Measurements from ENCODE around the gene SEMA3A.

The SEMA3A gene

GRCh38 chr7:84009782-84010181 lies 184.8 kb downstream of the SEMA3A start:
- Histone ChIP-seq H3K27me3 (ENCODE audit: control insufficient read depth in 2 of 2, insufficient read depth in 2 of 2, low read length in 2 of 2) (no peaks in the 10 kb centered on the region), H3K4me1 (ENCODE audit: control insufficient read depth in 2 of 2, insufficient read depth in 2 of 2, low read length in 2 of 2) (no peaks in the 10 kb centered on the region), H3K27ac (ENCODE audit: low read depth in 2 of 2, low read length in 2 of 2) (no peak overlapping the region), H3K9me3 (ENCODE audit: control insufficient read depth in 2 of 2, low read length in 2 of 2) (no peaks in the 10 kb centered on the region), H3K4me3 (ENCODE audit: low read length in 2 of 2) (no peak overlapping the region), H3K36me3 (ENCODE audit: control insufficient read depth in 2 of 2, insufficient read depth in 2 of 2, low read length in 2 of 2) (no peaks in the 10 kb centered on the region), H3K9ac (ENCODE audit: low read depth in 1 of 2, low read length in 2 of 2) (no peak overlapping the region)

DNA sequence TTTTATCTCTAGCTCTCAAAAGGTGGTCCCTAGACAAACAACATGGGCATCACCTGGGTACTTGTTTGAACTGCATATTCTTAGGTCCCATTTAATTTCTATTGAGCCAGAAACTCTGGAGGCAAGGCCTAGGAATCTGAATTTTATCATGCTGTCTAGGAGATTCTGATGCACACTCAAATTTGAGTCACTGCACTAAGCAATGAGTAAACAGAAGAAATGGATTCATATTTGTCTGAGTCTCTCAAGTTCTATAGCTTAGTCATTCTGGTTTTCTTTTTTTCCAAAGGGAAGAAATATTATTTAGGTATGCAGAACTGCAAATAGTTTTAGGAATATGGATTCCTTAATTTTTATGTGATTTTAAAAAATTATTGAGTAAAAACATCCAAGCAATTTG lies 185.5 kb downstream of the SEMA3A start:
- no peaks in the 10 kb centered on the region for H3K36me3 ChIP-seq (ENCODE audit: control insufficient read depth in 2 of 2, insufficient read depth in 2 of 2, low read length in 2 of 2)
- no peak overlapping the region for H3K4me3 ChIP-seq (ENCODE audit: low read length in 2 of 2)
- no peaks in the 10 kb centered on the region for H3K9me3 ChIP-seq (ENCODE audit: control insufficient read depth in 2 of 2, low read length in 2 of 2)
- H3K27me3 ChIP-seq (ENCODE audit: control insufficient read depth in 2 of 2, insufficient read depth in 2 of 2, low read length in 2 of 2) = no peaks in the 10 kb centered on the region
- no peak overlapping the region for H3K9ac ChIP-seq (ENCODE audit: low read depth in 1 of 2, low read length in 2 of 2)
- H3K4me1 ChIP-seq (ENCODE audit: control insufficient read depth in 2 of 2, insufficient read depth in 2 of 2, low read length in 2 of 2) = no peaks in the 10 kb centered on the region
- H3K27ac ChIP-seq (ENCODE audit: low read depth in 2 of 2, low read length in 2 of 2) = no peak overlapping the region

- Histone ChIP-seq H3K27ac (ENCODE audit: low read depth in 2 of 2, low read length in 2 of 2) (no peak overlapping the region), H3K4me1 (ENCODE audit: control insufficient read depth in 2 of 2, insufficient read depth in 2 of 2, low read length in 2 of 2) (no peaks in the 10 kb centered on the region), H3K36me3 (ENCODE audit: control insufficient read depth in 2 of 2, insufficient read depth in 2 of 2, low read length in 2 of 2) (no peaks in the 10 kb centered on the region), H3K9me3 (ENCODE audit: control insufficient read depth in 2 of 2, low read length in 2 of 2) (no peaks in the 10 kb centered on the region), H3K27me3 (ENCODE audit: control insufficient read depth in 2 of 2, insufficient read depth in 2 of 2, low read length in 2 of 2) (no peaks in the 10 kb centered on the region), H3K4me3 (ENCODE audit: low read length in 2 of 2) (no peak overlapping the region), H3K9ac (ENCODE audit: low read depth in 1 of 2, low read length in 2 of 2) (no peak overlapping the region)
Observed at GRCh38 chr7:84003191-84003590, 191.4 kb downstream of the SEMA3A start.

GRCh38 chr7:84002348-84002747 lies 192.2 kb downstream of the SEMA3A start:
- no peak overlapping the region for H3K27ac ChIP-seq (ENCODE audit: low read depth in 2 of 2, low read length in 2 of 2)
- no peak overlapping the region for H3K9ac ChIP-seq (ENCODE audit: low read depth in 1 of 2, low read length in 2 of 2)
- no peaks in the 10 kb centered on the region for H3K27me3 ChIP-seq (ENCODE audit: control insufficient read depth in 2 of 2, insufficient read depth in 2 of 2, low read length in 2 of 2)
- no peaks in the 10 kb centered on the region for H3K4me1 ChIP-seq (ENCODE audit: control insufficient read depth in 2 of 2, insufficient read depth in 2 of 2, low read length in 2 of 2)
- H3K9me3 ChIP-seq (ENCODE audit: control insufficient read depth in 2 of 2, low read length in 2 of 2) = no peaks in the 10 kb centered on the region
- no peaks in the 10 kb centered on the region for H3K36me3 ChIP-seq (ENCODE audit: control insufficient read depth in 2 of 2, insufficient read depth in 2 of 2, low read length in 2 of 2)
- no peak overlapping the region for H3K4me3 ChIP-seq (ENCODE audit: low read length in 2 of 2)

- H3K9me3 ChIP-seq (ENCODE audit: control insufficient read depth in 2 of 2, low read length in 2 of 2) = no peaks in the 10 kb centered on the region
- no peaks in the 10 kb centered on the region for H3K27me3 ChIP-seq (ENCODE audit: control insufficient read depth in 2 of 2, insufficient read depth in 2 of 2, low read length in 2 of 2)
- H3K27ac ChIP-seq (ENCODE audit: low read depth in 2 of 2, low read length in 2 of 2) = no peak overlapping the region
- no peak overlapping the region for H3K9ac ChIP-seq (ENCODE audit: low read depth in 1 of 2, low read length in 2 of 2)
- H3K4me1 ChIP-seq (ENCODE audit: control insufficient read depth in 2 of 2, insufficient read depth in 2 of 2, low read length in 2 of 2) = no peaks in the 10 kb centered on the region
- H3K4me3 ChIP-seq (ENCODE audit: low read length in 2 of 2) = no peak overlapping the region
- H3K36me3 ChIP-seq (ENCODE audit: control insufficient read depth in 2 of 2, insufficient read depth in 2 of 2, low read length in 2 of 2) = no peaks in the 10 kb centered on the region
Observed at GRCh38 chr7:83996879-83997278, 197.7 kb downstream of the SEMA3A start.

GRCh38 chr7:83987764-83988163 lies 206.8 kb downstream of the SEMA3A start:
- Histone ChIP-seq H3K4me1 (ENCODE audit: control insufficient read depth in 2 of 2, insufficient read depth in 2 of 2, low read length in 2 of 2) (no peaks in the 10 kb centered on the region), H3K36me3 (ENCODE audit: control insufficient read depth in 2 of 2, insufficient read depth in 2 of 2, low read length in 2 of 2) (no peaks in the 10 kb centered on the region), H3K9me3 (ENCODE audit: control insufficient read depth in 2 of 2, low read length in 2 of 2) (no peaks in the 10 kb centered on the region), H3K27me3 (ENCODE audit: control insufficient read depth in 2 of 2, insufficient read depth in 2 of 2, low read length in 2 of 2) (no peaks in the 10 kb centered on the region), H3K27ac (ENCODE audit: low read depth in 2 of 2, low read length in 2 of 2) (no peak overlapping the region), H3K4me3 (ENCODE audit: low read length in 2 of 2) (no peak overlapping the region), H3K9ac (ENCODE audit: low read depth in 1 of 2, low read length in 2 of 2) (no peak overlapping the region)

DNA sequence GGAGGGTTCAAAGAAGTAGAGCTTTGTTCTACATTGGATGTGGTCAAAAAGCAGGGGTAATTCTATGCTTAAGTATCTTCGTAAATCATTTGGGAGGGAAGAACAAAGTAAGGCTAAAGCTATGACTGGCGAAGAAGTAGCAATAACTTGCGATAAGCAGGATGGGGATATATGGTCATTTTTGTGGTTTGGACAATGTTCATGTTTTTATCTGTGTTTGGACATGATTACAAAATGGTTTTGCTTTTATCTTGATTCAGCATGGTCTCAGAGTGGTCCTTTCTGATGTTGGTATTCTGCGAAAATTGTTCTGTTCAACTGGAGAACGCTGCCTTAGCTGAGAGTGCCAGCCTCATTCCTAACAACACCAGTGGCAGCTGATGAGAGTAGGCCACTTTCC lies 208.8 kb downstream of the SEMA3A start:
- H3K4me1 ChIP-seq (ENCODE audit: control insufficient read depth in 2 of 2, insufficient read depth in 2 of 2, low read length in 2 of 2) = no peaks in the 10 kb centered on the region
- H3K27ac ChIP-seq (ENCODE audit: low read depth in 2 of 2, low read length in 2 of 2) = no peak overlapping the region
- no peaks in the 10 kb centered on the region for H3K9me3 ChIP-seq (ENCODE audit: control insufficient read depth in 2 of 2, low read length in 2 of 2)
- H3K4me3 ChIP-seq (ENCODE audit: low read length in 2 of 2) = no peak overlapping the region
- no peaks in the 10 kb centered on the region for H3K36me3 ChIP-seq (ENCODE audit: control insufficient read depth in 2 of 2, insufficient read depth in 2 of 2, low read length in 2 of 2)
- no peak overlapping the region for H3K9ac ChIP-seq (ENCODE audit: low read depth in 1 of 2, low read length in 2 of 2)
- no peaks in the 10 kb centered on the region for H3K27me3 ChIP-seq (ENCODE audit: control insufficient read depth in 2 of 2, insufficient read depth in 2 of 2, low read length in 2 of 2)

DNA sequence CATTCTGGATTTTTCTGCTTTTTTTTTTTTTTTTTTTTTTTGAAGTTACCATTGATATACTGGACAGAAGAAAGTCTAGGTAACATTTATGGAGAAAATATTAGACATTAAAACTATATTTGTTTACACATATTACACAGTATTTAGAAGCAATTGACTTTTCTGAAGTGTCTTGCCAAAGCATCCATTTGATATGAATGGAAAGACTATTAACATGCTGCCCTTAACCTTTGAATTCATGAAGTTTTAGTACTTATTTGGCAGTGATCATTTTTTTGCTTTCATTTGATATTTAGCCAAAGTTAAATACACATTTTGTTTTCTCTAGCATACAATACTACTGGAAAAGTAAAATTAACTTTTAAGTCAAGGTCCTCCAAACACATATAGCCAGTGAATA lies 210.0 kb downstream of the SEMA3A start:
- Histone ChIP-seq H3K4me3 (ENCODE audit: low read length in 2 of 2) (no peak overlapping the region), H3K27me3 (ENCODE audit: control insufficient read depth in 2 of 2, insufficient read depth in 2 of 2, low read length in 2 of 2) (no peaks in the 10 kb centered on the region), H3K9me3 (ENCODE audit: control insufficient read depth in 2 of 2, low read length in 2 of 2) (no peaks in the 10 kb centered on the region), H3K36me3 (ENCODE audit: control insufficient read depth in 2 of 2, insufficient read depth in 2 of 2, low read length in 2 of 2) (no peaks in the 10 kb centered on the region), H3K27ac (ENCODE audit: low read depth in 2 of 2, low read length in 2 of 2) (no peak overlapping the region), H3K9ac (ENCODE audit: low read depth in 1 of 2, low read length in 2 of 2) (no peak overlapping the region), H3K4me1 (ENCODE audit: control insufficient read depth in 2 of 2, insufficient read depth in 2 of 2, low read length in 2 of 2) (no peaks in the 10 kb centered on the region)

DNA sequence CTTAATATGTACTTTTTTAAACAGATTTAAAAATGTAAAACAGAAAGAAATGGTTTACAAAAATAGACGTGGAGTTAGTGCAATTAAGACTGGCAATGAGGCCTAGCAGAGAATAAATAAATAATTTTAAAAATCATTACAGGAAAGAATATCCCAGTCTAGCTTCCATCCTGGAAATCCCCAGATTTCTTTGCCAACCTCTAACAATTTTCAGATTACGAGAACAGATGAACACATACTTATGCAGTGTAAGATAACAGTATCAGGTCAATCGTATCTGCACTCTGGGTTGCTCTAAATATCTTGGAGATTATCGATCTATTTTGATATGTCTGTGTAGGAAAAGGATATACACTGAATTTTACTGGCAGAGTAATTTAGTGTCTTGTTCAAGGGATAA lies 210.5 kb downstream of the SEMA3A start:
- no peak overlapping the region for H3K27ac ChIP-seq (ENCODE audit: low read depth in 2 of 2, low read length in 2 of 2)
- H3K36me3 ChIP-seq (ENCODE audit: control insufficient read depth in 2 of 2, insufficient read depth in 2 of 2, low read length in 2 of 2) = no peaks in the 10 kb centered on the region
- H3K9me3 ChIP-seq (ENCODE audit: control insufficient read depth in 2 of 2, low read length in 2 of 2) = no peaks in the 10 kb centered on the region

GRCh38 chr7:83983606-83984005 lies 211.0 kb downstream of the SEMA3A start:
- Histone ChIP-seq H3K9ac (ENCODE audit: low read depth in 1 of 2, low read length in 2 of 2) (no peak overlapping the region), H3K27me3 (ENCODE audit: control insufficient read depth in 2 of 2, insufficient read depth in 2 of 2, low read length in 2 of 2) (no peaks in the 10 kb centered on the region), H3K27ac (ENCODE audit: low read depth in 2 of 2, low read length in 2 of 2) (no peak overlapping the region), H3K36me3 (ENCODE audit: control insufficient read depth in 2 of 2, insufficient read depth in 2 of 2, low read length in 2 of 2) (no peaks in the 10 kb centered on the region), H3K4me3 (ENCODE audit: low read length in 2 of 2) (no peak overlapping the region), H3K4me1 (ENCODE audit: control insufficient read depth in 2 of 2, insufficient read depth in 2 of 2, low read length in 2 of 2) (no peaks in the 10 kb centered on the region), H3K9me3 (ENCODE audit: control insufficient read depth in 2 of 2, low read length in 2 of 2) (no peaks in the 10 kb centered on the region)

More for the DNA sequence above, 210.5 kb downstream of the SEMA3A start:
- H3K4me1 ChIP-seq (ENCODE audit: control insufficient read depth in 2 of 2, insufficient read depth in 2 of 2, low read length in 2 of 2) = no peaks in the 10 kb centered on the region
- H3K4me3 ChIP-seq (ENCODE audit: low read length in 2 of 2) = no peak overlapping the region
- no peaks in the 10 kb centered on the region for H3K27me3 ChIP-seq (ENCODE audit: control insufficient read depth in 2 of 2, insufficient read depth in 2 of 2, low read length in 2 of 2)
- H3K9ac ChIP-seq (ENCODE audit: low read depth in 1 of 2, low read length in 2 of 2) = no peak overlapping the region

GRCh38 chr7:83976302-83976701 lies 218.3 kb downstream of the SEMA3A start:
- Histone ChIP-seq H3K9me3 (ENCODE audit: control insufficient read depth in 2 of 2, low read length in 2 of 2) (no peaks in the 10 kb centered on the region), H3K9ac (ENCODE audit: low read depth in 1 of 2, low read length in 2 of 2) (no peak overlapping the region), H3K36me3 (ENCODE audit: control insufficient read depth in 2 of 2, insufficient read depth in 2 of 2, low read length in 2 of 2) (no peaks in the 10 kb centered on the region), H3K4me3 (ENCODE audit: low read length in 2 of 2) (no peak overlapping the region), H3K4me1 (ENCODE audit: control insufficient read depth in 2 of 2, insufficient read depth in 2 of 2, low read length in 2 of 2) (no peaks in the 10 kb centered on the region), H3K27ac (ENCODE audit: low read depth in 2 of 2, low read length in 2 of 2) (no peak overlapping the region), H3K27me3 (ENCODE audit: control insufficient read depth in 2 of 2, insufficient read depth in 2 of 2, low read length in 2 of 2) (no peaks in the 10 kb centered on the region)

Data from mucosa of rectum (tissue), 2 donors.